Measurements from ENCODE around the gene KRT40. TPM values are rescaled to one million over a fixed set of nuclear protein-coding genes. Genes with fewer than 3 reads are reported as not detected.
A peak's percentile ranks its signal among the peaks of the same experiment; 100 is the strongest.

Gene KRT40
- total RNA-seq, 3 donors from 2014 or later = 0.22 TPM; not detected in 2

DNA sequence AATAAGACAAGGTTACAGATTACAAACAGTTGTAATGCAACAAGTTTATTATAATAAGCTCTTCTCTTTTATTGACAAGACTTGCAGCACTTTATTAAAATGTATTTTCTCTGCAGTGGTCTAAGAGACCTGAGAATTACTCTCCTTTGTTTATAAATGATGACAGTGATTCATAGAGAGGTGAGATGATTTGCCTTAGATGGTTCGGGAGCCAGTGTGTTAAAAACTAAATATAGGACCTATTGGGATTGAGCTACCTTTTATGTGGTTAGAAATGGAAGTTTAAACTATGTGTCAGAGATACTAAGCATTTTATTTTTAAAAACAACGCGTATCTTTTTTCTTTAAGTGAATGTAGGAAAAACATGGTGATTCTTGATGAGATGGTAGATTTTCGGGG, 12.7 kb upstream of the KRT40 start:
- Histone ChIP-seq H3K9me3 (no peaks in the 10 kb centered on the region), H3K36me3 (ENCODE audit: low read depth) (no peaks in the 10 kb centered on the region), H3K4me3 (no peak overlapping the region), H3K4me1 (ENCODE audit: low read depth) (no peaks in the 10 kb centered on the region)
- intact Hi-C loops (cut with DNase I, micrococcal nuclease) = no loop called here
- ATAC-seq (no peak), DNase-seq (no peak)
- no peak for TF ChIP-seq CTCF (IDR thresholded peaks at IDR 0.05)

DNA sequence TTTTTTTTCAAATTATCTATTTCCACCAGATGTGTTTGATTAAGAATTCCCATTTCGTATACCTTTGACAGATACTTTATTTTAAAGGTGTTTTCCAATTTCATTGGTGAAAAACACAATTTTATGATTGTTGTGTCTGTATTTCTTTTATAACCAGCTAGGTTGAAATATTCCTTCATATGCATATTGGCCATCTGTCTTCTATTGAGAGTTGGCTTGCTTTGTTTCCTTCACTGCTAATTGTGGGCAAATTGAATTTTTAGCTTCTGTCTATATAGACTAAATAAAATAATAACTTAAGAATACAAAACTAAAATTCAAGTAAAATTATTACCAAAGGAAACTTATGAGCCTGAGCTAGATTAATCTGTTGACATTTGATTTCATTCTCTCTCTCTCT, 11.0 kb upstream of the KRT40 start:
- DNase-seq (no peak), ATAC-seq (no peak)
- no peak overlapping the region for H3K4me3 ChIP-seq
- intact Hi-C loops (cut with DNase I, micrococcal nuclease) = no loop called here
- TF ChIP-seq CTCF (IDR thresholded peaks at IDR 0.05) = no peak
- H3K4me1 ChIP-seq (ENCODE audit: low read depth) = no peaks in the 10 kb centered on the region
- H3K36me3 ChIP-seq (ENCODE audit: low read depth) = no peaks in the 10 kb centered on the region
- no peaks in the 10 kb centered on the region for H3K9me3 ChIP-seq

DNA sequence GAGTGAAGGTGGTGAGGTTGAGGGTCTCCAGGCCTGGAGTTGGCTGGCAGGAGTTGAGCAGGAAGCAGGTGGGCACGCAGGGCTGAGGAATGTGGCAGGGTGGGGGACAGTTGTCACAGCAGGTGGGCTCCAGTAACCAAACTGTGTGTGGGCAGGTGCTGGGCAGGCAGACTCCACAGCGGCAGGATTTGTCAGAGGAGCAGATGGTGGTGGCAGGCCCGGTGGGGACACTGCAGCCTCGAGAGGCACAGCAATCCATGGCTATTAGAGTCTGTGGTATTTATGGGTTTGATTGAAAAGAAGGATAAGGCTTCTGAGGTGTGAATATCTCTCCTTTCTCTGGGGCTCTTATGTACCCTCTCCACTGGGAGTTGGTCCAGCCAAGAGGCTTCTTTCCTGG, 9.7 kb upstream of the KRT40 start, which contains the start of gene KRTAP3-3:
KRTAP3-3 (minus strand) TSS at position 326 of the 400 bp plus-strand sequence; CDS start at position 259, 67 bp downstream.
- H3K9me3 ChIP-seq = no peaks in the 10 kb centered on the region
- no peak within 1 kb of the TSS for H3K4me3 ChIP-seq
- TF ChIP-seq CTCF (IDR thresholded peaks at IDR 0.05) = no peak
- H3K4me1 ChIP-seq (ENCODE audit: low read depth) = no peaks in the 10 kb centered on the region
- H3K36me3 ChIP-seq (ENCODE audit: low read depth) = no peaks in the 10 kb centered on the region
- no peak for DNase-seq
- intact Hi-C loops (cut with DNase I, micrococcal nuclease) = no loop called here
- no peak for ATAC-seq

DNA sequence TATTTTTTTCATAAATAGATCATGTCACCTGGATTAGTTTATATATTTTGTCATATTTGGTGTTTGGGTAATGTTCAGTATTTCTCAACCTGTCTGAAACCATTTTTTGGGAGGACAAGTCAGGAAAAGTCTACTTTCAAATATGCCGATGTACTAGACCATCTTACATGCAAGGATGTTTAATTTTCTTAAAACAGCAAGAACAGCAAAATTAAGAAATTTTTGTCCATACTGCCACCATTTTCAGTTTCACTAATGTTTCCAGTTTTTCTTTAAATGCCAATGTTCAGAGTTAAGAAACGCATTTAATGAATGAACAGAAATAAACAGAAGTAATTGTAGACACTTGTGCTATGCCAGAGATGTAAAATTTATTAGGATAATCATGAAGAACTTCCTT, 9.0 kb upstream of the KRT40 start:
- H3K4me3 ChIP-seq = no peak overlapping the region
- no peaks in the 10 kb centered on the region for H3K9me3 ChIP-seq
- H3K4me1 ChIP-seq (ENCODE audit: low read depth) = no peaks in the 10 kb centered on the region
- TF ChIP-seq CTCF (IDR thresholded peaks at IDR 0.05) = no peak
- no peaks in the 10 kb centered on the region for H3K36me3 ChIP-seq (ENCODE audit: low read depth)
- no peak for DNase-seq
- ATAC-seq = no peak
- intact Hi-C loops (cut with DNase I, micrococcal nuclease) = no loop called here

DNA sequence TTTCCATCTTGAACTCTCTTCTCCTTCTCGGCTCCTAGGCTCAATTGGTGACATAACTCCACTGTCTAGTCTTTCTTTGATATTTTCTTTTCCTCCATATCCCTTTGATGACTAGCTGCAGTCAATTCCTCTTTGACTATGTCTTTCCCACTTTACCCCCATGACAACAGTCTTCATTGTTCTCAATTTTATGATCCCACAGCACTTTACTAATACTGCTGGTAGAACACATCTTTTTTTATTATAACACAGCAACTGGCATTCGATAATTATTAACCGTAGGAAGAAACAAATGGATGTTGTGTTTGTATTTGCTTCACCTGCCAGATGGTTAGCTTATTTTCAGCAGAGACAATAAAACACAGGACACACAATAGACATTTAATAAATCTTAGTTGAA, 8.5 kb upstream of the KRT40 start:
- Histone ChIP-seq H3K4me3 (no peak overlapping the region), H3K36me3 (ENCODE audit: low read depth) (no peaks in the 10 kb centered on the region), H3K4me1 (ENCODE audit: low read depth) (no peaks in the 10 kb centered on the region), H3K9me3 (no peaks in the 10 kb centered on the region)
- intact Hi-C loops (cut with DNase I, micrococcal nuclease) = no loop called here
- ATAC-seq (peak; percentile 62), DNase-seq (no peak)
- no peak for TF ChIP-seq CTCF (IDR thresholded peaks at IDR 0.05)

DNA sequence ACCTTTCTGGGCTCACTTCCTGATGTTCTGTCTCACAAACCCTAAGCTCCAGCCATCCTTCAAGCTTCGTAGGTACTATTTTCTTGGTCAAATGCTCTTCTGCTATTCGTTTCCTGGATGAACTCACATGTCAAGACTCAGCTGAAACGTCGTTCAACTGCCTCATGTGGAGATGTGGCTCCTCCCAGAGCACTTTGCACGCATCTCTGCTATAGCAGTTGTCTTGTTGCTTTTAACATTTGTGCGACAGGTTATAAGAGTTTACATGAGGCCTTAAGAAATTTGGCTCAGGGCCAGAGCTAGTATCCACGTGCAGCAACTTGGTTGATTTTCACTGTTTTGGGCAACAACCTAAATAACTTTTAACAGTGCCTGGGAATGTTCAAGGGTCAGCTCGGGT, 2.8 kb upstream of the KRT40 start:
- no peak for TF ChIP-seq CTCF (IDR thresholded peaks at IDR 0.05)
- ATAC-seq (no peak), DNase-seq (no peak)
- Histone ChIP-seq H3K9me3 (no peaks in the 10 kb centered on the region), H3K4me3 (no peak overlapping the region), H3K36me3 (ENCODE audit: low read depth) (no peaks in the 10 kb centered on the region), H3K4me1 (ENCODE audit: low read depth) (no peaks in the 10 kb centered on the region)
- intact Hi-C loops (cut with DNase I, micrococcal nuclease) = no loop called here

Data from mucosa of descending colon (tissue), 3 donors.